Stimulated activated CD4-positive, alpha-beta T cell treated with anti-CD3 and anti-CD28 coated beads, TNF-alpha, amount 100 ng/mL, for 1 hour (primary cell): Measurements from ENCODE around the gene GET4.
A peak's percentile ranks its signal among the peaks of the same experiment; 100 is the strongest.

Source experiments
- DNase-seq, 3 donors: peaks; one replicate each; pipeline ENCODE4 v3.0.0-alpha.2; 2020; ENCODE audit warnings: low read depth in 3 of 3, low spot score in 1 of 3

GET4 gene, protein sequence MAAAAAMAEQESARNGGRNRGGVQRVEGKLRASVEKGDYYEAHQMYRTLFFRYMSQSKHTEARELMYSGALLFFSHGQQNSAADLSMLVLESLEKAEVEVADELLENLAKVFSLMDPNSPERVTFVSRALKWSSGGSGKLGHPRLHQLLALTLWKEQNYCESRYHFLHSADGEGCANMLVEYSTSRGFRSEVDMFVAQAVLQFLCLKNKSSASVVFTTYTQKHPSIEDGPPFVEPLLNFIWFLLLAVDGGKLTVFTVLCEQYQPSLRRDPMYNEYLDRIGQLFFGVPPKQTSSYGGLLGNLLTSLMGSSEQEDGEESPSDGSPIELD

DNA sequence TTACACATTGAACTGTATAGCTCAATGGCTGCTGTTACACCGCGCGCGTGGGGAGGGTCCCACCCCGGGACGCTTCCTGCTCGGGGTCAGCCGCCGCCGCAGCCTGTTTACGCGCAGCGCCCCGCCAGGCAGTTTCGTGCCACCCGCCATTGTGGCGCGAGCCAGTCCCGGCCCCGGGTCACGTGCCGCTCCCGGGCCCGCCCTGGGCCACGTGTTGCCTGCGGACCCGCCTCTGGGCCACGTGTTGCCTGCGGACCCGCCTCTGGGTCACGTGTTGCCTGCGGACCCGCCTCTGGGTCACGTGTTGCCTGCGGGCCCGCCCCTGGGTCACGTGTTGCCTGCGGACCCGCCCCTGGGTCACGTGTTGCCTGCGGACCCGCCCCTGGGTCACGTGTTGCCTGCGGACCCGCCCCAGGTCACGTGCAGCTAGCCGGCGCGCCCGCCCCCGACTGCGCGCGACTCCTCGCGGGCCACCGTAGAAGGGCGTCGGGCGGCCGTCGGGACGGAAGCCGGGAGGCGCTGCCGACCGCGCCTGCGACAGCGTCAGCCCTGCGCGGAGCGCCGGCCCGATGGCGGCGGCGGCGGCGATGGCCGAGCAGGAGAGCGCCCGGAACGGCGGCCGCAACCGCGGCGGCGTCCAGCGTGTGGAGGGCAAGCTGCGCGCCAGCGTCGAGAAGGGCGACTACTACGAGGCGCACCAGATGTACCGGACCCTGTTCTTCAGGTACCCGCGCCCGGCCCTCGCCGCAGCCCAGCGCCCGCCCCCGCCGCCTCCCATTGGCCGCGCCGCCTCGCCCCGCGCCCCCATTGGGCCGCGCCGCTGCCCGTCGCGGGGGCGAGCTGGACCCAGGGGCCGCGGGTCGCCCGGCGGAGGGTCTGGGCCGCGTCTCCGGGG, at the start of gene GET4:
TSS of gene GET4 (plus strand) at position 478 of the 895 bp plus-strand sequence. CDS start at position 570, 92 bp downstream.
- peak; percentile 95 to 98 (median 95) for DNase-seq

DNA sequence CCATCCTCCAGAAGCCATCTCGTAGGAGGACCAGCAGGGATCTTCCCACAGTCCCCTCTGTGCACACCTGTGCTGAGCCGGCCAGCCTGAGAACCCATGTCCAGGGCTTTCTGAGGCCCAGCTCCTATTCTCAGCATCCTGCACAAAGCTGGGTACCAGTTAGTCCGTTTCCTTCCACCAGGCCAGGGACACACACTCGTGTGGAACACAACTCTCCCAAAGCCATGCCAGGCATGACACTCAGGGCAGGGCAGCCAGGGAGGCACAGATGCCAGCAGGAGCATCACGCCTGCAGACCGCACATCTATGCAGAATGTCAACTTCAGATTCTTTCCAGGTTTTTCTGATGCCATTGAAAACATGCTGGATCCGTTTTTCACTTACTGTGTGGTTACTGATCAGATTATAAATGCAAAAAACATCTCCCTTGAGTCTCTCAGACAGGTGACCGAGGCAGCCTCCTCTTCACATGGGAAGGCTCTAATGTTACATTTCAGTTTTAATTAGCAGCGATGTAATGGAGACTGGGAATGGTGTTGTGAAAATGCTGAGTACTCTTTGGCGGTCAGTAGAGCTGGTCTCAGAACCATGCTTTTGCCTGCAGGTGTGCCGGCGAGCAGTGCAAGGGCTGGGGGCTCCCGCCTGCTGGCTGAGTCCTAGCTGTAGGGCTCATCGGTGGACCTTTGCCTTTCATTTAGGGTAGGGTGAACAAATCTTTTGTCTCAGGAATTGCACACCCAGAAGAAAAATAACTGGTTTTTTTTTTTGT, 47.4 kb upstream of the GET4 start:
- DNase-seq = no peak

DNA sequence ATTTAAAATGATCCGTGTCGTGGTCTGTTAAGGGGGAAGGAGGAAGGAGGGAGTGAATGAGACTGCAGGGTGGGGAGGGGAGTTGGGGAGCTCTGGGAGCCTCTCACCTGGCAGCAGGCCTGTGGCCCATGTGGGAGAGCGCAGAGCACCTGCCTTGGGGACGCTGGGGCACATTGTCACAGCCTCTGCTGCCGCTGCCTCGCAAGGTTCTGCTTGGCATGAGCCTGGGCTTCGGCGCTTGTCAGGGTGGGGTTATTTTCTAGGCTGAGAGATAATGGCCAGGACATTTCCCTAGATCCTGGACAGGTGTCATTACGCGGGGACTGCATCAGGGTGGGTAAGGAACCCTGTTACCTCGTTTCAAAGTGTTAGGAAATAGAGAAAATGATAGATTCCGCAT, 46.3 kb upstream of the GET4 start:
- no peak for DNase-seq

GRCh38 chr7:831596-832166, 44.7 kb upstream of the GET4 start:
- no peak for DNase-seq

- DNase-seq = peak; percentile 40 to 50 (median 45)
Observed at GRCh38 chr7:832167-832967, 44.0 kb upstream of the GET4 start, which contains the start of gene SUN1. Gene SUN1 (plus strand): TSS chr7:832476. CDS start chr7:832525, 49 bp downstream.

GRCh38 chr7:832968-833424, 43.4 kb upstream of the GET4 start:
- no peak for DNase-seq

DNA sequence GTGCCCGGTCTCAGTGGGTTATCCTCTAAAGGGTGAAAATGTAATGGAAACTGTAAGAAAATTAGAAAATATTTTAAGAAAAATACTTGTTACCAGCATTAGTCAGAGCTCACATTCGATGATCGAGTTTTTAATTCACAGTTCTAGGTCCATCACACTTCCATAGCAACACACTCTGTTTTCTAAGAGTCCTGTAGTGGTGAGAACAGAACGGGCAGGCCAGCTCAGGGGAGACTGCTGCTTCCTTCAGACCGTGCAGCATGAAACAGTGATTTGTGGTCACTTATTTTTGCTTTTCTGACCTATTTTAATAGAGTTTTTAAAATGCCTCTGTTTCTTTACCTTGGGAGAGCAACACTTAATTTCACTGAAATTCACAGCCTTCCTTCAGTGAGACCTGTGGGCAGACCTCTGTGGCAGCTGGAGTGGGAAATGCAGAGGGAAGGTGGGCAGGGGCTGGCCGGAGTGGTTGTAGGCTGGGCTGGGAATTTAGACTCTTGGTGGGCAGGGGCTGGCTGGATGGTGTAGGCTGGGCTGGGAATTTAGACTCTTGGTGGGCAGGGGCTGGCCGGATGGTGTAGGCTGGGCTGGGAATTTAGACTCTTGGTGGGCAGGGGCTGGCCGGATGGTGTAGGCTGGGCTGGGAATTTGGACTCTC, 42.6 kb upstream of the GET4 start:
- DNase-seq = no peak

DNA sequence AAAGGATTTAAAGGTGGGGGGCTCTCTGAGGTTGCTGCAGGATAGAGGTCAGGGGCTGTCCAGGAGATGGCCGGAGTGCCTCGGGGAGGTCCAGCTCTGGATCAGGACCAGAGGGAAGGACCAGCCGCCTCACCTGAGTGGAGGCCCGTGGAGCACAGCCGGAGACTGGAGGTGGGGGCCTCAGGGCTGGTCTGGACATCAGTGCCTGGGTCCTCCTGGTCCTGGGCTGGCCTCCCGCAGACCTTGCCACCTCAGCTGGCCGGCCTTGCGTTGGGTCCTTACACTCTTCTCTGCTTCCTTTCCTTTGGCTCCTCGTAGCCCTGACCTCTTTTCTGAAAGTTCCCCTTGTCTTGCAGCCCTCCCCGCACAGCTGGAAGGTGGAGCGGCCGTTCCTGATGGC, 42.1 kb upstream of the GET4 start:
- DNase-seq = no peak

DNA sequence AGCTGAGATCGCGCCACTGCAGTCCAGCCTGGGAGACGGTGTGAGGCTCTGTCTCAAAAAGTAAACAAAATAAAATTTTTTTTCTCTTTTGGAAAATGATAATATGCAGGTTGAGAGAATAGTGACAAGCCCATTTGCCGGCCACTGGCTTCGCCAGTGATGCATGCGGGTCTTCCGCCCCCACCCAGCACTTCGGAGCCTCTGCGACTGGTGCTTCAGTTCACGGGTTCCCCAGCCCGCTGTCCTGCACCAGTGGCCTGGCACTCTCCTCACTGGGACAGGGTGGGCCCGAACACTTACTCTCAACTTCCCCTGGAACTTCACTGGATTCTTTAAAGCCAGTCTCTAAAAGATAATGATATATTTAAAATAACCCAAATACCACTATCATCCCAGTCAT, 41.3 kb upstream of the GET4 start:
- DNase-seq = no peak

GRCh38 chr7:835485-836401, 40.6 kb upstream of the GET4 start:
- DNase-seq = no peak

- no peak for DNase-seq
Observed at GRCh38 chr7:836429-836828, 39.9 kb upstream of the GET4 start.

GRCh38 chr7:837001-837400, 39.4 kb upstream of the GET4 start:
- no peak for DNase-seq

- DNase-seq = no peak
Observed at GRCh38 chr7:840001-840600, 36.3 kb upstream of the GET4 start.

DNA sequence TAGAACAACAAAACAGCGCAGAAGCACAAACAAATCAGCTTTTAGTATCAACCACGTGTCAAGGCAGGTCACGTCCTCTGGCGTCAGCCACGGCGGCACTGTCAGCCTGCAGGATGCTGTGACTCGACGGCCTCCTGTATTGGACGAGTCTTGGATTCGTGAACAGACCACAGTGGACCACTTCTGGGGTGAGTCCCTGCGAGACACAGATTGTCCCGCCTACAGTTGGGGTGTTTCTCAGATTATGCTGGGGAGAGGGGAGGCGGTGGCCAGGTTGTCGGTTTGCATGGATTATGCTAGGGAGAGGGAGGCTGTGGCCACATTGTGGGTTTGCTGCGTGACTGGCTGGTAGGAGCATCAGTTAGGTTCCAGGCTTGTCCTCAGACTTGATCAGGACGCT, 34.4 kb upstream of the GET4 start:
- DNase-seq = no peak

- DNase-seq = no peak
Observed at GRCh38 chr7:842431-843031, 33.8 kb upstream of the GET4 start.

DNA sequence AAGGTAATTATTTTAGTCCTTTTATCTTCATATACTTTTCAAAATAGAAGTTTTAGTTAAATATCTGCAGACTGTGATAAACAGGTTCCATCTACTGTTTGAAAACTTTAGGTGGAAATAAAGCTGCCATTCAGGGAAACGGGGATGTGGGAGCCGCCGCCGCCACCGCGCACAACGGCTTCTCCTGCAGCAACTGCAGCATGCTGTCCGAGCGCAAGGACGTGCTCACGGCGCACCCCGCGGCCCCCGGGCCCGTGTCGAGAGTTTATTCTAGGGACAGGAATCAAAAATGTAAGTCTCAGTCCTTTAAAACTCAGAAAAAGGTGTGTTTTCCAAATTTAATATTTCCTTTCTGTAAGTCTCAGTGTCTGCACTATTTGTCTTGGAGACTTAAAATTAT, 33.1 kb upstream of the GET4 start:
- DNase-seq = no peak

GRCh38 chr7:844043-844442, 32.3 kb upstream of the GET4 start:
- DNase-seq = no peak

DNA sequence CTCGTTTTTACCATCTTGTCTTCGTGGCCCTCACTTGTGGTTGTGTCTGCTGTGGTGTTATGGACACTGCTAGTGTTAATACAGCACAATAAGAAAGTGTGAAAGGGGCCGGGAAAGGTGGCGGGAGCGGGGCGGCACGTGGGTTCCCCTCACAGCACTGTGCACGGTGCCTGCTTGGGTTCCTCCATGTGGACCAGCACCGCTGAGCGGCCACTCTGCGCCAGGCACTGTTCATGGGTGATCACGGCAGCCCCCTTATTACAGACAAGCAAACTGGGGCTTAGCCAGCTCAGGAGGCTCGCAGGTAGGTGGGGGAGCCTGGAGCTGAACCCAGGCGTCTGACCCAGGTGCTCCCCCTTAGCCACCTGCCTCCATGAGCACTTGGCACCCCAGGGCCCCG, 31.8 kb upstream of the GET4 start:
- no peak for DNase-seq
